ENCODE results near the gene IFNA13. TPM values are rescaled to one million over a fixed set of nuclear protein-coding genes. Genes with fewer than 3 reads are reported as not detected.
"Not testable (repeated sequence)": the region's sequence is repeated elsewhere in the genome, so short reads cannot be mapped to it uniquely, and the experiment has no call there.

The IFNA13 gene
- total RNA-seq, 3 donors from 2014 or later, result not detected

DNA sequence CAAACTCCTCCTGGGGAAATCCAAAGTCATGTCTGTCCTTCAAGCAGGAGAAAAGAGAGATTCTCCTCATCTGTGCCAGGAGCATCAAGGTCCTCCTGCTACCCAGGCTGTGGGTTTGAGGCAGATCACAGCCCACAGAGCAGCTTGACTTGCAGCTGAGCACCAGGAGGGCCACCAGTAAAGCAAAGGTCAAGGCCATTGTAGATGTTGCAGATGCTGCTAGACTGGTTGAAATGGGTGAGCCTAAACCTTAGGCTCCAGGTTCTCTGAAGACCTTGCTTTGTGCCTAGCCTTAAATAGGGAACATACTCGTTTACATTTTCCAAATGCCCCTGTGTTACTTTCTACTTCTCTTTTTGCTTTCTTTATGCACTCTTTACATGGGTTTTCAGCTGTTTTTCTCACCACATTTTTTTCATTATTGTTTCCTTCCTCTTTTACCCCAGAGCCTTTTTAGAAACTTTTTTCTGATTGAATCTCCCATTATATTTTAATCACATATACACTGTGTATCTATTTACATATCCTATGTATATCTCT lies 17.3 kb upstream of the IFNA13 start, which contains the start of gene IFNA2:
IFNA2 (minus strand) TSS at position 268 of the 540 bp plus-strand sequence; CDS start at position 199, 69 bp downstream.
- H3K4me3 Mint-ChIP-seq, result no peak within 1 kb of the TSS

DNA sequence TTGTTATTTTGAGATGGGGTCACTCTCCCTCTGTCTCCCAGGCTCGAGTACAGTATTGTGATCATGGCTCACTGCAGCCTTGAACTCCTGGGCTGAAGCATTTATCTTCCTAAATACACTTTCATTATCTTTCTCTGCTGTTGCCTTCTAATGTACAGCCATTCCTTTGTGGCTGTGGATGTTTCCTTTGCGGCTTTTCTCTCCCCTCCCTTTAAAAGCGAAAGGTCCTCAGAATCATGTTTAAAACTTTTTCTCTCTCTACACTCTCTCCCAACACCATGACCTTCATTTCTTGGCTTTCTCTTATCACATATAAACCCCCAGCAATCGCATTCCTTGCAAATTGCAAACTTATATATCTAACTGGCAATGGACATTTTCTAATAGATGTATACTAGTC lies 15.8 kb upstream of the IFNA13 start:
- H3K4me3 Mint-ChIP-seq, result no peak overlapping the region
- H3K36me3 Mint-ChIP-seq (ENCODE audit: insufficient read depth), result no peaks in the 10 kb centered on the region
- no peak for DNase-seq
- peaks cover 48% of the 10 kb centered on the region for H3K27me3 Mint-ChIP-seq (ENCODE audit: low read depth)
- H3K4me1 Mint-ChIP-seq (ENCODE audit: low read depth), result peaks cover 10% of the 10 kb centered on the region
- ATAC-seq, result no peak
- H3K9me3 Mint-ChIP-seq, result no peaks in the 10 kb centered on the region

More for the DNA sequence above, 17.3 kb upstream of the IFNA13 start, which contains the start of gene IFNA2:
- Mint-ChIP-seq H3K4me1 (ENCODE audit: low read depth) (peaks cover 10% of the 10 kb centered on the region), H3K9me3 (no peaks in the 10 kb centered on the region), H3K36me3 (ENCODE audit: insufficient read depth) (no peaks in the 10 kb centered on the region), H3K27me3 (ENCODE audit: low read depth) (peaks cover 53% of the 10 kb centered on the region)
- no peak for ATAC-seq
- no peak for DNase-seq

DNA sequence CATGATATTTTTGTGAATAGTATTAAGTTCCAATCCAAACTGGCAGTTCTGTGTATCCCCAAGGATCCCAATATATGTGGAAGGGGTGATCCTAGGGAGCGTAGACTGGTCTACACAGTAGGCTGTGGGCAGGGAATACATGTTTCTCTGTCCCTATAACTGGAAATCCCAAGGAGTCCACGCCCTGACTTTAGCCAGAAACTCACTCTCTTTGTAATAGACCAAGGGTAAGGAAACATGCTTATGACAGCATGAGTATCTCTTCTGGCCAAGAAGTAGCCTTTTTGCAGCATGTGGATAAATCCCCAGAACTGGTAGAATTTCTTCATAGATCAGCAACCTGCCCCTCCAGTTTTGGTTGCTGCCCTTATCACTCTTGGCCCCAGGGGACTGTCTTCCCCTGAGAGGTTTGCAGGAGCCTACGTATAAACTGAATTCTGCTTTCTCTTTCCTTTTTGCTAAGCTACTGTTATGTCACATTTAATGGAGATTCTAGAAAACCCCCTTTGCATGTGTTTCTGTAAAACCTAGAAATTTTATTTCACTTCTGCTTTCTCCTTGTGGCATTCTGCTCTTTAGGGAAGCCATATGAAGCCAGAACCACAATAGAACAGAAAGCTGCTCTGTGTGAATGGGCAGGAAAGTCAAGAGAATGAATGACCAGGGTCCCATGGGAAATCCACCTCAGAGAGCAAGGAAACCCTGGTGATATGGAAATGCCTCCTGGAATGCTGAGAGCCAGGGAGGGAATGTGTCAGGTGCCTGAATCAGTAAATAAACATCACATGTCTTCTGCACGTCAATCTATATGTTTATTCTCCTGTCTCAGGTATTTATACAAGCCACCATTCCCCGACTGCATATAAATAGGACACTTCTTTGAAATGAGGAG lies 13.8 kb upstream of the IFNA13 start:
- peaks cover 47% of the 10 kb centered on the region for H3K27me3 Mint-ChIP-seq (ENCODE audit: low read depth)
- H3K4me1 Mint-ChIP-seq (ENCODE audit: low read depth), result peaks cover 10% of the 10 kb centered on the region
- DNase-seq, result no peak
- peak; percentile 90 to 92 for ATAC-seq
- no peak overlapping the region for H3K4me3 Mint-ChIP-seq
- no peaks in the 10 kb centered on the region for H3K36me3 Mint-ChIP-seq (ENCODE audit: insufficient read depth)
- no peaks in the 10 kb centered on the region for H3K9me3 Mint-ChIP-seq

GRCh38 chr9:21371467-21371866 lies 3.6 kb upstream of the IFNA13 start:
- not testable (repeated sequence) for H3K36me3 Mint-ChIP-seq (ENCODE audit: insufficient read depth); H3K4me3 Mint-ChIP-seq; H3K4me1 Mint-ChIP-seq (ENCODE audit: low read depth); ATAC-seq; DNase-seq; H3K9me3 Mint-ChIP-seq
- H3K27me3 Mint-ChIP-seq (ENCODE audit: low read depth), result peaks cover 29% of the 10 kb centered on the region

DNA sequence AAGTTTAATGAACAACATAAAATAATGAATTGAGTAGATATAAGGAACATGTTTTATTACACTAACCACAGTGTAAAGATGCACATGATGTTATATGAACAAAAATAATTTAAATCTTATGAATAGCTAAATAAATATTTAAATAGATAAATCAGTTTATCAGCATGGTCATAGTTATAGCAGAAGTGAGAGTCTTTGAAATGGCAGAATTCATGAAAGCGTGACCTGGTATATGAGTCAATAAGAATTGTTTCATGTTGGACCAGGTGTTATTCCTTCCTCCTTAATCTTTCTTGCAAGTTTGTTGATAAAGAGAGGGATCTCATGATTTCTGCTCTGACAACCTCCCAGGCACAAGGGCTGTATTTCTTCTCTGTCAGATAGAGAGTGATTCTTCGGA lies 688 bp downstream of the IFNA13 start:
- H3K9me3 Mint-ChIP-seq; H3K4me1 Mint-ChIP-seq (ENCODE audit: low read depth); ATAC-seq; H3K4me3 Mint-ChIP-seq; H3K36me3 Mint-ChIP-seq (ENCODE audit: insufficient read depth); DNase-seq: not testable (repeated sequence)
- H3K27me3 Mint-ChIP-seq (ENCODE audit: low read depth), result peaks cover 17% of the 10 kb centered on the region

DNA sequence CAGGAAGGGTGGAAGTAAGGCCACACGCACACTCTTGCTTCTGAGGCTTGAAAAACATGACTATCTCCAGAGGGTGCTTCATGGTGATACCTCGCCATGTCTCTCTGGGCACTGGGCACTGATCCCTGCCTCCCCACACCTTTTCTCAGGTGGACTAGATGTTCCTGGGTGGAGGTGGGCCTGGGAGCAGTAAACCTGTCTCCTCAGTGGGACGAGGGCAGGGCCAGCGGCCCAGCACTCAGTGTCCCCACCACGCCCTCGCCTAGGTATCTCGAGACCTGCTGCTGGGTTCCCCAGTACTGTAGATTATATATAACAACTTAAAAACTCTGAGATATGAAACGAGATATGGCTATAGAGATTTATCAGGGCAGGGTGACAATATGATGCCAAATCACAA lies 5.6 kb downstream of the IFNA13 start:
- no peak for DNase-seq
- peaks cover 9% of the 10 kb centered on the region for H3K27me3 Mint-ChIP-seq (ENCODE audit: low read depth)
- no peaks in the 10 kb centered on the region for H3K9me3 Mint-ChIP-seq
- H3K4me3 Mint-ChIP-seq, result no peak overlapping the region
- H3K4me1 Mint-ChIP-seq (ENCODE audit: low read depth), result peaks cover 16% of the 10 kb centered on the region
- ATAC-seq, result no peak
- H3K36me3 Mint-ChIP-seq (ENCODE audit: insufficient read depth), result no peaks in the 10 kb centered on the region

DNA sequence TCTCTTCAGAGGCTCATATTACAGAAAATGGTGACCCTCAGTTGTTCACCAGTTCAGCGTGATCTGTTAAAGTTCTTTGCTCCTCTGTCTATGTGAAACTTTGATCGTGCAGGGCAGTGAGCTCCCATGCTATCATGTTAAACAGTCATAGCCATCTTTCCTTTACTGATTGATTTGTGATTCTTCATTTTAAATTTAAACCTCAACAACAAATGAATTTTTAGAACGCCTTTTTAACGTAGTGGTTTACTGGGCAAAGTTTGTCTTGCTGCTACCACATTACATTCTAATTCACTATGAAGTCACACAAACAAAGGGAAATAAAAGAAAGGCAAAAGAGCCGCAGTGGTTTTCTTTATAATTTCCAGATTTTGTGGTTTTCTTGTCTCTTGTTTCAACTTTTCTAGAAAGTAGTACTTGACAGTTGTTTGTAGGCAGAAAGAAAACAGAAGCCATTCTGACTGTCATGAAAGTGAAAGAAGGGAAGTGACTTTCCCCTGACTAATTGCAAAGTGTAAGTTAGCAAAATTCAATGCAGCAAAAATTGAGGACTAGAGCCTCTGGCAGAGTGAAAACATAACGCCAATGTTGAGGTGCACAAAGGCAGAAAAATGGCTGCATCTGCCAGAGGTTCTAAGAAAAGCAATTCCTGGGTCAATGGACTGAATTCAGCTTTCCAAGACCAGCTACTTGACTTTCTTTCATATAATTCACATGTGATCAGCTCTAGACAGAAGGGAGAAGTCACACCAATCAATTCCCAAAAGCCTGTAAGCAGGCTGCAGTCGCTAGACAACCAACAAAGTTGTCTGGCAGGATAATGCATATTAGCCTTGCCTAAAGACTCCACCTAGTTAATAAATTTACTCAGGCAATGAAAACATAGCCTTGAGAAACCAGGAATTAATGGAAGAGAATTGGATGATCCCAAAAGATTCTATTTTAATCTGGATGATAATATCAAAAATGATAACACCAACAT lies 10.1 kb downstream of the IFNA13 start:
- Mint-ChIP-seq H3K4me1 (ENCODE audit: low read depth) (peaks cover 20% of the 10 kb centered on the region), H3K36me3 (ENCODE audit: insufficient read depth) (peaks cover 2% of the 10 kb centered on the region), H3K27me3 (ENCODE audit: low read depth) (peaks cover 4% of the 10 kb centered on the region), H3K9me3 (peaks cover 5% of the 10 kb centered on the region), H3K4me3 (peak overlapping the region; percentile 59)
- ATAC-seq, result peak; percentile 90 to 91
- DNase-seq, result no peak

DNA sequence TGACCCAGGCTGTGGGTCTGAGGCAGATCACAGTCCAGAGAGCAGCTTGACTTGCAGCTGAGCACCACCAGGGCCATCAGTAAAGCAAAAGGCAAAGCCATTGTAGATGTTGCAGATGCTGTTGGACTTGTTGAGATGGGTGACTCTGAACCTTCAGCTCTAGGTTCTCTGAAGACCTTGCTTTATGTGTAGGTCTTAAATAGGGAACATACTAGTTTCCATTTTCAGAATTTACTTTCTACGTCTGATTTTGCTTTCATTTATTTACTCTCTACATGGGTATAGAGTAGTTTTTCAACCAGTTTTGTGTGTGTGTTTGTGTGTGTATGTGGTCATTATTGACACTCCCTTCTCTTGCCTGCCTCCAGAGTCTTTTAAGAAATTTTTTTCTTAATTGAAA lies 17.1 kb downstream of the IFNA13 start, which contains the start of gene IFNA6:
IFNA6 (minus strand) TSS at position 101 of the 400 bp plus-strand sequence; CDS start at position 101, 0 bp downstream.
- Mint-ChIP-seq H3K4me1 (ENCODE audit: low read depth) (no peaks in the 10 kb centered on the region), H3K9me3 (peaks cover 5% of the 10 kb centered on the region), H3K36me3 (ENCODE audit: insufficient read depth) (peaks cover 2% of the 10 kb centered on the region), H3K4me3 (no peak within 1 kb of the TSS), H3K27me3 (ENCODE audit: low read depth) (peaks cover 21% of the 10 kb centered on the region)
- DNase-seq (no peak), ATAC-seq (no peak)

DNA sequence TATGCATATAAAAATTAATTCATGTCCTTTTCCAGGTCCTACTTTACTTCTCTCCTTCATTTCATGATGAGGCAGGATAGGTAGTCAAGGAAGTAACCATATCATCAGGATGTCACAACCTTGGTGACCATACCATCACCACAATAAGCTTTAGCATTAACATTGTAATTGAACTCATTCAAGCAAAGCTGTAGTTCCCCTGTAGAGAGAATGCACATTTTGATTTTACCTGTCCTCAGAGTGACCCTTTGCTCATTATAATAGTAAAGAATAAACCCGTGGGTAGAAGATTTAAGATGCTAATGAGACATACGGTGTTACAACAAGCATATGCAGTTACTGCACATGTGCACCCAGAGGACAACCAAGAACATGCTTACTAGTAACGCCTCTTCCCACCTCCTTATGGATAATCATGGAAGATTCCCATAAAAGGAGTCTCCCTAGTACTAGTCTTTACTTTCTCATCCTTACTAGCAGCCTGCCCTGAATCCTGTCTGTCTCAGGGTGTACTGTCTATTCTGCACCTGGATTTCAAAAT lies 19.4 kb downstream of the IFNA13 start:
- Mint-ChIP-seq H3K4me3 (no peak overlapping the region), H3K36me3 (ENCODE audit: insufficient read depth) (no peaks in the 10 kb centered on the region), H3K27me3 (ENCODE audit: low read depth) (peaks cover 36% of the 10 kb centered on the region), H3K9me3 (peaks cover 3% of the 10 kb centered on the region), H3K4me1 (ENCODE audit: low read depth) (no peaks in the 10 kb centered on the region)
- ATAC-seq, result no peak
- DNase-seq, result no peak

GRCh38 chr9:21340735-21341134 lies 27.1 kb downstream of the IFNA13 start:
- Mint-ChIP-seq H3K36me3 (ENCODE audit: insufficient read depth) (no peaks in the 10 kb centered on the region), H3K4me3 (no peak overlapping the region), H3K27me3 (ENCODE audit: low read depth) (peaks cover 44% of the 10 kb centered on the region), H3K9me3 (peaks cover 3% of the 10 kb centered on the region), H3K4me1 (ENCODE audit: low read depth) (peaks cover 6% of the 10 kb centered on the region)
- ATAC-seq (no peak), DNase-seq (no peak)

- H3K4me1 Mint-ChIP-seq (ENCODE audit: low read depth), result peaks cover 36% of the 10 kb centered on the region
- no peak for DNase-seq
- peaks cover 18% of the 10 kb centered on the region for H3K36me3 Mint-ChIP-seq (ENCODE audit: insufficient read depth)
These were observed 31.4 kb downstream of the IFNA13 start for GRCh38 chr9:21336457-21336856.

GRCh38 chr9:21334701-21335632 lies 32.9 kb downstream of the IFNA13 start, which contains the start of gene KLHL9:
TSS of gene KLHL9 (minus strand) at chr9:21335404. CDS start at chr9:21334859, 545 bp downstream.
- DNase-seq (peak; percentile 82), ATAC-seq (peak; percentile 89 to 92)
- H3K9me3 Mint-ChIP-seq, result no peaks in the 10 kb centered on the region
- peak within 1 kb of the TSS; percentile 90 for H3K4me3 Mint-ChIP-seq
- peaks cover 1% of the 10 kb centered on the region for H3K27me3 Mint-ChIP-seq (ENCODE audit: low read depth)
- H3K4me1 Mint-ChIP-seq (ENCODE audit: low read depth), result peaks cover 49% of the 10 kb centered on the region
- H3K36me3 Mint-ChIP-seq (ENCODE audit: insufficient read depth), result peaks cover 22% of the 10 kb centered on the region

More at GRCh38 chr9:21336457-21336856, 31.4 kb downstream of the IFNA13 start:
- H3K27me3 Mint-ChIP-seq (ENCODE audit: low read depth), result peaks cover 7% of the 10 kb centered on the region
- no peak for ATAC-seq
- H3K4me3 Mint-ChIP-seq, result peak overlapping the region; percentile 90
- H3K9me3 Mint-ChIP-seq, result no peaks in the 10 kb centered on the region

GRCh38 chr9:21333226-21333625 lies 34.6 kb downstream of the IFNA13 start:
- peak overlapping the region; percentile 90 for H3K4me3 Mint-ChIP-seq
- ATAC-seq, result no peak
- peaks cover 57% of the 10 kb centered on the region for H3K4me1 Mint-ChIP-seq (ENCODE audit: low read depth)
- H3K9me3 Mint-ChIP-seq, result no peaks in the 10 kb centered on the region
- H3K36me3 Mint-ChIP-seq (ENCODE audit: insufficient read depth), result peaks cover 22% of the 10 kb centered on the region
- DNase-seq, result no peak
- H3K27me3 Mint-ChIP-seq (ENCODE audit: low read depth), result peaks cover 1% of the 10 kb centered on the region

All from activated T-cell treated with anti-CD3 and anti-CD28 coated beads, Interleukin-2, amount 50 U/mL, for 4 hours (primary cell).